Measurements from ENCODE around the gene ERICH2. TPM values are rescaled to one million over a fixed set of nuclear protein-coding genes. Genes with fewer than 3 reads are reported as not detected.

The ERICH2 gene, protein sequence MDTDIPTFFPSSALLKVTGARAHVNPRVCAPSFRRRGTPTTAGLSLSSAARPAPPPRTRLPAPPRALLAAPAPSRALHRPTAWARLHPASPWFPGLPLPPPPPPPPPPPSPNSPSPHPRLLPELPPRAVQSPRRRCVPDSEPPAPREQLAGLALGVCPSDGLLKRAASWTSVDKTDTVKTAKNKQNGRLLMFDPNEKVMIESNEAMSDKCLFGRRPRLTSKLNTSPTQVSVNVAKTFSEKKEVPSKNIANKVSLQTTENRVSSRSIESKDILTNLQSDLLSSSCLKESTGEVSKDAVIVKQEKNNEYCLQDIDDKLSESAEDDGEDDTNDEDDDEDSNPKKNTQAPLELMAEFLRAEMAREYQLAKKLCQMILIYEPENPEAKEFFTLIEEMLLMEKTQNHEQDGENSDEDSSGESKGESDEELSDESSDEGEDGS
- total RNA-seq (2014; rRNA removed; shearing (Covaris generic)), result not detected in 2 replicates

DNA sequence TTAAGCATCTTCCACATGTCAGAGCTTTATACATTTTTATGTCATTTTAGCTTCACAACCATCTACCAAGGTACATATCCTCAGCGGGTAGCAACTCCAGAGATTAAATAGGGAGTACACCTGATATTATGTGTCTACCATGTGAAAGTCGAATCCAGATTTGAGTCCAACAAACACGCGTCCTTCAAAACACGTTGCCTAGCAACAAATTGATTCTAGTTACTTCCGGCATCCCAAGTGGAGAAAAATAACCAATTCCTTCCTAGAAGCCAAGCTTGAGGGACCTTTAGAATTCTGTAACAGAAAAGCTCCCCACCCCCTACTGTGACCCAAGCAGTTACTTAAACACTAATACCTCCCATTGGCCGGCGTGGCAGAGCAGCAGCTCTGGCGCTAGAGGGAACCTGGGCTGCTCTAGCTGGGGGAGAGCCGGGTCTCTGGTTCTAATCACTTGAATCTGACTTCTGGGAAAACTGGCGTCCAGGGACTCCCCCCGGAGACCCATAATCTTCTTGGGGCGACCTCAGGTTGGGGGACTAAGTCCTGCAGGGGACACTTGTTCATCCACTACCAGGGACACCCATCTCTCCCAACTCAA is at the start of gene ERICH2:
Gene ERICH2 (plus strand): TSS at position 371 of the 598 bp plus-strand sequence. CDS start 304 bp downstream, outside the sequence.

DNA sequence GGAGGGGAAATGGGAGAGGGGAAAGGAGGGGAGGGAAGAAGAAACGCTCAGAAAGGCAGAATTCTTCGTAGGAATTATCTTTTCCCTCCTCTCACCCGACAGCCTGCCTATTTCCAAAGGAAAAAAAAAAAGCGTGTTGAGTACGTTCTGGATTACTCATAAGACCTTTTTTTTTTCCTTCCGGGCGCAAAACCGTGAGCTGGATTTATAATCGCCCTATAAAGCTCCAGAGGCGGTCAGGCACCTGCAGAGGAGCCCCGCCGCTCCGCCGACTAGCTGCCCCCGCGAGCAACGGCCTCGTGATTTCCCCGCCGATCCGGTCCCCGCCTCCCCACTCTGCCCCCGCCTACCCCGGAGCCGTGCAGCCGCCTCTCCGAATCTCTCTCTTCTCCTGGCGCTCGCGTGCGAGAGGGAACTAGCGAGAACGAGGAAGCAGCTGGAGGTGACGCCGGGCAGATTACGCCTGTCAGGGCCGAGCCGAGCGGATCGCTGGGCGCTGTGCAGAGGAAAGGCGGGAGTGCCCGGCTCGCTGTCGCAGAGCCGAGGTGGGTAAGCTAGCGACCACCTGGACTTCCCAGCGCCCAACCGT is 46.4 kb downstream of the ERICH2 start, which contains the start of gene GAD1:
Gene GAD1 (plus strand): TSS at position 384 of the 589 bp plus-strand sequence. CDS start 1,705 bp downstream, outside the sequence.

Small RNA genes lying within 50 kb of the gene (small RNA-seq; reads per million reads assigned to genes)
- gene RF00019, result not detected

Other genes with a start within 250 kb of the ERICH2 start
- gene SP5, start 55.0 kb upstream of the ERICH2 start, total RNA-seq (2014; rRNA removed; shearing (Covaris generic)), result not detected in 2 replicates
- gene GAD1, start 46.5 kb downstream of the ERICH2 start, total RNA-seq (2014; rRNA removed; shearing (Covaris generic)), result 7.2 and 8.1 TPM in 2 replicates
- 10.8 and 17.9 TPM in 2 replicates for gene GORASP2, start 158.9 kb downstream of the ERICH2 start, total RNA-seq (2014; rRNA removed; shearing (Covaris generic))